ENCODE data around the gene HMGN4. TPM values are rescaled to one million over a fixed set of nuclear protein-coding genes. Genes with fewer than 3 reads are reported as not detected.

The HMGN4 gene
- total and polyA plus RNA-seq, 9 of the 15 experiments (the other 6 are each of a cell fraction or from before 2014, with no cell fraction given), result 35.4 to 134 (median 94.1) TPM

GRCh38 chr6:26568601-26569432 lies 30.7 kb downstream of the HMGN4 start (continued):
- TF ChIP-seq FOXO4 (CRISPR knock-in tag; IDR thresholded peaks at IDR 0.05) (no peak), GABPA (tag; conservative IDR thresholded peaks at IDR 0.05; ENCODE audit: low read depth) (peak; percentile 46; the same call in 1 of the 2 replicates), CLOCK (CRISPR knock-in tag; IDR thresholded peaks at IDR 0.05; ENCODE audit: borderline replicate concordance) (no peak), XRCC5 (IDR thresholded peaks at IDR 0.05; ENCODE audit: low read depth, low read length) (peak; percentile 79; the same call in 1 of the 2 replicates), ZNF263 (CRISPR knock-in tag; IDR thresholded peaks at IDR 0.05; ENCODE audit: borderline replicate concordance) (no peak; the same call in 1 of the 2 replicates), RFX1 (IDR thresholded peaks at IDR 0.05) (no peak), ZNF639 (CRISPR knock-in tag; conservative IDR thresholded peaks at IDR 0.05 in 1 of 2, IDR thresholded peaks at IDR 0.05 in 1 of 2) (no peak; a peak in 1 of 4 replicates), MTA1 (IDR thresholded peaks at IDR 0.05; ENCODE audit: borderline replicate concordance) (peak; percentile 57), JUND (IDR thresholded peaks at IDR 0.05; ENCODE audit: borderline replicate concordance, low read depth, low read length) (peak; percentile 92), JUND (tag; IDR thresholded peaks at IDR 0.05; ENCODE audit: borderline replicate concordance, low read depth, low read length) (peak; percentile 84; the same call in 1 of the 3 replicates)

Measured in K562 (cell line).